Stimulated activated naive CD4-positive, alpha-beta T cell (primary cell): ENCODE results near the gene C22orf31.
A peak's percentile ranks its signal among the peaks of the same experiment; 100 is the strongest.
"Not testable (repeated sequence)": the region's sequence is repeated elsewhere in the genome, so short reads cannot be mapped to it uniquely, and the experiment has no call there.

Source experiments
- DNase-seq, 6 experiments: peaks; one replicate each; lab custom pipeline; 2025; lab: John Stamatoyannopoulos, UW

The C22orf31 gene

DNA sequence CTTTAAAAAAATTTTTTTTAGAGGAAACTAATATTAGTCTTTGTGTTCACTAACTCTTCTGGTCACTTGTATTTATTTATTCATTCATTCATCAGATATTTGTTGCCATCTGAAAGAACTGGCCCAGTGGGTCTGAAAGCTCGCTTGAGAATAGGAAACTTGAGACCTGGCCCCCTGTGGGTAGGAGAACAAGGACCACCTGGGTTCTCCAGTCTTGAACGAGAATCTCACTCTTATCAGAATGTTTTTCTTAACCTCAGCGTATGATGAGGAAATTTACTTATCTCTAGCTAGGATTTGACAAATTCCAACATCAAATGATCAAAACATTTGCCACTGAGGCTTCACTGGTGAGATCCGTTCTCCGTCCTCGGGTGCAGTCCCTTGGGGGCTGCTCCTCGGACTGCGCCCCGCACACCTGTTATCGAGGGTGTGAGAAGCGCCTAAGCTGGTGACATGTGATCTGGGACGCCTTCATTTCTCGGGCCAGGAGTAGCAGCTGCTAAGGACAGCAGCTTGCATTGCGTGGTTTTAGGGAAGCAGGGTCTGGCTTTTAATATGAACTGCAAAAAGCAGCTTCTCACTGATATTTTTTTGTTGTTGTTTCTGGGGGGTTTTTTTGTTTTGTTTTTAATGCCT lies 6.3 kb downstream of the C22orf31 start:
- DNase-seq = no peak

GRCh38 chr22:29054251-29054767 lies 7.3 kb downstream of the C22orf31 start:
- no peak for DNase-seq

DNA sequence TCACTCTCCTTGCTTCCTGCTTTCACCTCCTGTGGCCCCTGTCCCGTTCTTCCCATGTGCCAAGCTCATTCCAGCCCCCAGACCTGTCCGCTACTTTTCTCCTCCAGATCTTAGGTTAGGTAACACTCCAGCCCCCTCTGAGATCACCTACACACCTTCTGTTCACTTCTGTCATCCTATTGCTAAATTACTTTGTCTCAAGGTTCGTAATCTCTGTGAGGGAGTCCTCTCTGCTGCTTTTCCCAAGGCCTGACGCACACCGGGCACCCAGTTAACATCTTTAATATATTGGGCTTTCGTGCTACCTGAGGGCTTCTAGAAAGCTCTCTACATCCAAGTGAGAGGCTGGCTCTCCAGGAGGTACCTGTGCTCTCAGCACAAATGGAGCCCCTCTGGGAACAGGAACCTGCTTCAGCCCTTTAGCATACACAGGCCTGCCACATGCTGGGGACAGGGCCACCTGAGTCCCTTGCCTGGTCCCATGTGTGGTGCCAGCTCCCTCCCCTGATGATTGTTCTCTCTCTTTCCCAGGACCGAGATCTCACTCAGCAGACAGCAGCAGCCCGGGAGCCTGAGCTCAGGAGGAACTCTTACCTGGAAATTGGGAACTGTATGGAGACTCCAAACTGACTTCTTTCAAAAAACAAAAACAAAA lies 8.5 kb downstream of the C22orf31 start:
- DNase-seq = no peak

DNA sequence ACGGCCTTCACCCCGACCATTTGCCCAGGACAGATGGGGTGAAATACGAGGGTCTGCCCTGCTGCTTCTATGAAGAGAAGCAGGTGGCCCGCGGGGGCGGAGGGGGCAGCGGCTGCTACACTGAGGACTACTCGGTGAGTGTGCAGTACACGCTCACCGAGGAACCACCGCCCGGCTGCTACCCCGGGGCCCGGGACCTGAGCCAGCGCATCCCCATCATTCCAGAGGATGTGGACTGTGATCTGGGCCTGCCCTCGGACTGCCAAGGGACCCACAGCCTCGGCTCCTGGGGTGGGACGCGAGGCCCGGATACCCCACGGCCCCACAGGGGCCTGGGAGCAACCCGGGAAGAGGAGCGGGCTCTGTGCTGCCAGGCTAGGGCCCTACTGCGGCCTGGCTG lies 11.2 kb downstream of the C22orf31 start:
- DNase-seq = no peak

GRCh38 chr22:29049655-29050263 lies 11.9 kb downstream of the C22orf31 start:
- DNase-seq = no peak

GRCh38 chr22:29048822-29049654 lies 12.6 kb downstream of the C22orf31 start:
- DNase-seq = no peak

GRCh38 chr22:29044657-29045176 lies 16.9 kb downstream of the C22orf31 start:
- no peak for DNase-seq

- no peak for DNase-seq
Measured at GRCh38 chr22:29043906-29044575, 17.6 kb downstream of the C22orf31 start.

DNA sequence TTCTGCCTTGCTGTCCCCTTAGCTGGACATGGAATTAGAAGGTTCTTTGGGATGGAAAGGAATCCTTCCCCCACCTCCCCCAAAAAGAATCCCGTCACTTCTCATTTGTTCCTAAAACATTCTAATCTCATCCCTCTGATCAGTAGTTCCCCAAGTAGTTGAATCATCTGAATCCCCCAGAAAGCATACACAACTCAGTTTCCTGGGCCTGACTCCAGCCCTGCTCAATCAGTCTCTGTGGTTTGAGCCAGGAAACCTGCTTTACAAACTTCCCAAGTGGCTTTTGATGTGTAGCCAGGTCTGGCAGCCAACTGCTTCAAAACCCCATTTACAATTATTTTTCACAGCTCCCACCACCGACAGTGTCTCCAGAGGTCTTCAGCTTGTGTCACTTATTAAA lies 20.2 kb downstream of the C22orf31 start:
- no peak for DNase-seq

GRCh38 chr22:29040385-29041275 lies 21.0 kb downstream of the C22orf31 start:
- peak; percentile 12 to 75 (median 49) for DNase-seq

DNA sequence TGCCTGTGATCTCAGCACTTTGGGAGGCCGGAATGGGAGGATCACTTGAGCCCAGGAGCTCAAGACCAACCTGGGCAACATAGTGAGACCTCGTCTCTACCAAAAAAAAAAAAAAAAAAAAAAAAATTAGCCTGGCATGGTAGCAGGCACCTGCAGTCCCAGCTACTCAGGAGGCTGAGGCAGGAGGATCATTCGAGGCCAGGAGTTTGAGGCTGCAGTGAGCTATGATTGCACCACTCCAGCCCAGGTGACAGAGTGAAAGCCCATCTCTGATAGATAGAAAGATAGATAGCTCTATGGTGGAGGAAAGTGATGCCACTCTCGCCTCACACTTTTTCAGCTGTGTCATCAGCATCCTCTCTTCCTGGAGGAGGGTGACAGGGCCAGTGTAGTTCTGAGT lies 21.9 kb downstream of the C22orf31 start:
- not testable (repeated sequence) for DNase-seq

GRCh38 chr22:29039148-29039547 lies 22.5 kb downstream of the C22orf31 start:
- DNase-seq = no peak

GRCh38 chr22:29037340-29037932 lies 24.2 kb downstream of the C22orf31 start:
- DNase-seq = no peak

DNA sequence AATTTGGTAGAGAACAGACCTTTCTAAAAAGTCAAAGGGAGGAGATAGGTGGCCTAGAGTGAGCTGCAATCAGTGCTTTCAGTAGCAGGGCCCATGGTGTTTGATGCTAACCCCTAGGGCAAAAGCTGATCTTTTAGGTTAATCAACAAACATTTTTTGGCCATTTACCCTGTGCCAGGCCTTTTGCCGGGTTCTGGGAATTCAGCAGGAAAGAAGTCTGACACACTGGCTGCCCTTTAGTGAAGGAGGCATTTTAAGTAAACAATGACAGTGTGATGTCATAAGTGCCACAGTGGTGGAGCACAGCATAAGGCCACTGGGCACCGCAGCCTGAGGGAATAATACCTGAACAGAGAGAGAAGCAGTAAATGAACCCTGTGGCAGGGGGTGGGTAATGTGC lies 29.0 kb downstream of the C22orf31 start:
- no peak for DNase-seq

DNA sequence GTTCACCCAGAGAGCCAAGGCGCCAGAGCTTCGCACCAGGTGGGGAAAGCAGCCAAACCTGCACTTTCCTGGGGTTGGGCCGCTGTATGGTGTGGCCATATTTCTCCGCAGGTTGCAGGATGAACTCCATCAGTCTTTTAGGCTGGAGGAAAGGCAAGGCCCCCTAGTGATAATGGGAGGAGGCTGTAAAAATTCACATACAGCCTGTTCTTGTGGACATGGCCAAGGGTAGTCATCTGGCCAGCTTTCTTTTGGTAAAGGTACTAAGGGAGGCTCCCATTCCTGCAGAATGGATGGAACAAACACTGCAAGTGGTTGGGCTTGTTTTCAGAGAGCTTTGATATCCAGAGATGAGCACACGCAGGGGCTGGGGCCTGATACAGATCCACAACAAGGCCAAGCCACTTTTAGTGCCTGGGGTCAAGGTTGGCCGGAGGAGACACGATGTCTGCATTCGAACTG lies 29.6 kb downstream of the C22orf31 start:
- no peak for DNase-seq

- no peak for DNase-seq
Measured at GRCh38 chr22:29031227-29032011, 30.2 kb downstream of the C22orf31 start.

GRCh38 chr22:29030618-29031226 lies 30.9 kb downstream of the C22orf31 start:
- DNase-seq = no peak

DNA sequence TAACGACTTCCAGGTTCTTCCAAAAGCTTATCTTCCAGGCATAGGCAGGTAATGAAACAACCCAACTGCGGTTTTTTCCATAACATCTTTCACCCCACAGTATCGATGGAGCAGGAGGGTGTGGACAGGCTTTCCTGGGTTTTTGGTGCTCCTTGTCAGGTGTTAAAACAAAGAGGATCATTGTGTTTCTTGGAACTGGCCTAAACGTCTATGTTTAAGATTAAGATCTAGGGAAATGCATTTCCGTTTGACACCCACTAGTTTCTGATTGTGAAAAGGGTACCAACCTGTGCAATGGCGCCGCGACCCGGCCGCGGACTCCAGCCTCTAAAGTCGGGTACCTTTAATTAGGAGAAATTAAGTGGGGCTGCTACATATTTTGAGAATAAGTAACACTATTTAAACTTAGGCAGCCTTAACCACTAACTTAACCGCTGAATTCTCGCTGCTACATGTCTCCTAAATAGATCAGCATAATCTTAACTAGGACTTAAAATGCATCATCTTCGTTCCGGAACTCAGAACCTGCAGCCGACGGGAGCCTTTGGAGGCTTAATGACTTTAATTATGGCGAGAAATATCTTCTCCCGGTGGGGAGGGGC lies 31.5 kb downstream of the C22orf31 start:
- DNase-seq = no peak
